NCI-H2227 (cell line): ENCODE data around the gene KDM3A.

Source experiments
- DNase-seq: peaks from one replicate; lab custom pipeline; 2025; ENCODE audit not compliant: unreplicated experiment; lab: John Stamatoyannopoulos, UW

The KDM3A gene

GRCh38 chr2:86430368-86430767, 10.8 kb upstream of the KDM3A start:
- DNase-seq, result no peak

GRCh38 chr2:86433137-86433536, 8.0 kb upstream of the KDM3A start:
- DNase-seq, result no peak

DNA sequence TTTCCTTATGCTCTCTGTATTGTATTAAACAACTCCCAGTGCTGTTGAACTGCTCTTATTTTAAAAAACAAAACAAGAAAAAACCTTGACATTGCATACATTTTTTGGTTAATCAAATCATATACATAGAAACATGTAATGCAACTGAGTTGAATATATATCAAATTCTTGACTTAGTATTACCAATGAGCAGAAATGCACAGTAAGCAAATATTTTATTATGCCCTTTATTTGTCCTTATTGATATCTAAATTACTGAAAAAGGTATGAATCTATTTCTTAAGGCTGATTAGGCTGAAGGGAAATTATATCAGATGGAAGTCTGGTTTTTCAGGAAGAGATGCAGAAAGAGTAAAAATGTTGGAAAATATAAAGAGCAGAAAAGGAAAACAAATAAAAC, 6.9 kb upstream of the KDM3A start:
- DNase-seq, result no peak

DNA sequence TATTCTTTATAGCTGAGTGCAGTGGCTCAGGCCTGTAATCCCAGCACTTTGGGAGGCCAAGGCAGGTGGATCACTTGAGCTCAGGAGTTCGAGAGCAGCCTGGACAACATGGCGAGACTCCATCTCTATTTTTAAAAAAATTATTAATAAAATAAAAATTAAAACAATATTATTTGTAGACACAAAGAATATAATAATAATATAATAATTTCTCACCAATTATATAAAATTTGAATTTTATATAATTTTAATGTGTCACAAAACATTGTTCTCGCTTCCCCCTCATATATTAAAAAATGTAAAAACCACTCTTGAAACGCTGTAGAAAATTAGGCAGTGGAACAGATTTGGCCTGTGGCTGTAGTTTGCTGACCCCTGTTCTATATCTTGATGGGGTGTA, 5.6 kb upstream of the KDM3A start:
- no peak for DNase-seq

- DNase-seq, result no peak
Measured at GRCh38 chr2:86436328-86436727, 4.8 kb upstream of the KDM3A start.

GRCh38 chr2:86439879-86440630, 1.1 kb upstream of the KDM3A start:
- DNase-seq, result peak; percentile 33

- DNase-seq, result no peak
Measured at GRCh38 chr2:86441392-86441881, 266 bp downstream of the KDM3A start.

GRCh38 chr2:86441882-86442641, 891 bp downstream of the KDM3A start:
- peak; percentile 69 for DNase-seq

GRCh38 chr2:86442642-86443005, 1.5 kb downstream of the KDM3A start:
- peak; percentile 73 for DNase-seq

DNA sequence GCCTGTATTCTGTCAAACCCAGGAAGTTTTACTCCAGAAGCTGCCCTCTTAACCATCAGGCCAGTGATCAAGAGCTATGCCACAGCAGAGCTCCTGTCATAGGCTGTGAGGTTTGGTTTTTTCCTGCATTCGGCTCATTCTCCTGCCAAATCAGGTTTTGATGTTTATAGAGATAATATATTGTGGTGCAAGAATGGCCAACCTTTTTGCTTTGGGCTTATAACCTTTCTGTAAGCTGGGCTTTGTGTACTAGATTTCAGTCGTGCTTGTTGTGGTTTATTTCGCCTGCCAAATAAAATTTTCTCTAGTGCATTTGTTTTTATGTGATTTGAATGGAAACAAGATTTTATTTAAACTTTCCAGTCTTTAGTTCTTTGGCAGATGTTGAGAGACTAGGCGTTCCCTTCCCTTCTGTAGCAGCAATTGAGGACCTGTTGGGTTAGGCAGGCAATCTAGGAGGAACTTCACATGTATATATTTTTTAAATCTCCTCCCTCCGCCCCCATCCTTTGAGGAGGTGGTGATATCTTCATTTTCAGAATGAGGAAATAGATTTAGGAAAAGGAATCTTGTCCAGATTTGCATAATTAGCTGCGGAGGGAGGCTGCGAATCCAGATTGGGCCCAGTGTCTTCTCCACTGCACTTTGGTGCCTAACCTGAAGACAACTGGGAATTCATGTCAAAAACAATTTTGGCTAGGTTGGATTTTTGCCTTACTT, 2.6 kb downstream of the KDM3A start:
- no peak for DNase-seq

GRCh38 chr2:86445436-86445835, 4.3 kb downstream of the KDM3A start:
- DNase-seq, result no peak

DNA sequence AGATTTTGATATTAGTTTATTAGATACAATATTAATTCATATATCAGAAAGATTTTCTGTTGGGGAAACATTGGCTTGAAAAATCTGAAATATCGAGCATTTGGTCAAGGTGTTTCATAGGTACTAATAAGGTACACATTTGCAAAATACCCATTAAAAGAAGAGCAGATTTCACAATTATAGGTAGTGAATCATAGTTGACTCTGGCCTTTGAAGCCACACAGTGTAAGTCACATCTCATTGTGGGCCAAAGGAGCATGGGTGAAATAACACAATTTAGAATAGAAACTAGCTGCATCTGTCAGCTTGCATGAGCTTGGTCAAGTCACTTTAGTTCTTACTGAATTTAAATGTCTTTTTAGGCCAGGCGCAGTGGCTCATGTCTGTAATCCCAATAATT, 4.9 kb downstream of the KDM3A start:
- no peak for DNase-seq

DNA sequence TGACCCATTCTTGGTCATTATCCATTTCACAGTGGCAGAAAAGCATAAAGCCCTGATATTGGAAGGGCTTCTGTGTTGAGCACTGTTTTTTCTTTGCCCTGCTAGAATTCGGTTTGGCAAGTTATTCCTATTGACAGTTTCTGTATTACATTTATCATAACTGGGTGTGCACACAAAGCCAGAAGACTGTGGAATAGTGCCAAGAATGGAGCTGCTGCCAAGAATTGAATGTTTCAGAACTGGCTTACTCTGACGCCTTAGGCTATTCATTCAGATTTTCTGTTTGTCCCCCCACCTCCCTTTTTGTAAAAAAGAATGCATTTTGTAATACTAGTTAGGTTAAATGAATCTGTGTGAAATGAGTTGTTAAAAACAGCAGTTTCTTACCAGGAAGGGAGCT, 12.7 kb downstream of the KDM3A start:
- no peak for DNase-seq

DNA sequence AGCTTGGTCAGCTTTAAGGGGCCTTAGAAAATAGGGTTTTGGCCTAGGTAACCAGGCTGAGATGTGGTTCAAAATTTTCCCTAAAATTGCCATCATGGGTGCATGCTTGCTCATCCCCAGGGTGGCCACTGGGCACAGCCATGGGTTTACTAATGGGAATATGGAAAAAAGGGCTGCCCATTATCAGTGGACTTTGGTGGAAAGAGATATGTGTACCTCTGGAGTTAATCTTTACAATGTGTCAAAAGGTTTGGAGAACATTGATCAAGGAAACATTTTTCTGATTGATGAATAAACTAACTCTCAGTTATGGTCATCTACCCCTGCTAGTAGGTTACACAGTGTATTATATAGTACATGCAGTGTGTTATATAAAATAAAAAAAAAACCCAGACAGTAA, 13.1 kb downstream of the KDM3A start:
- DNase-seq, result no peak

DNA sequence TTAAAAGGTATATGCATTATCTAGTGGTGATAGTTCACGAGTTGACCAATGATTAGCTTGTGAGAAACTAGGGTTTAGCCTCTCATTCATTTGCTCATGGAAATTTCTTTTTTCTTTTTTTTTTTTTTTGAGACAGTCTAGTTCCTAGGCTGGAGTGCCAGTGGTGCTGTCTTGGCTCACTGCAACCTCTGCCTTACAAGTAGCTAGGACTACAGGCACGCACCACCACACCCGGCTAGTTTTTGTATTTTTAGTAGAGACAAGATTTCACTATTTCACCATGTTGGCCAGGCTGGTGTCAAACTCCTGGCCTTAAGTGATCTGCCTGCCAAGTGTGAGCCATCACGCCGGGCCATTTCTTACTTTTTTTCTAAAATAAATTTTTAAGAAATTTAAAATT, 14.0 kb downstream of the KDM3A start:
- DNase-seq, result no peak

- no peak for DNase-seq
Measured at GRCh38 chr2:86461042-86461743, 20.0 kb downstream of the KDM3A start.

GRCh38 chr2:86464652-86465051, 23.5 kb downstream of the KDM3A start:
- DNase-seq, result no peak

- no peak for DNase-seq
Measured at GRCh38 chr2:86466306-86466705, 25.1 kb downstream of the KDM3A start.

- no peak for DNase-seq
Measured at GRCh38 chr2:86468162-86469033, 27.2 kb downstream of the KDM3A start.

DNA sequence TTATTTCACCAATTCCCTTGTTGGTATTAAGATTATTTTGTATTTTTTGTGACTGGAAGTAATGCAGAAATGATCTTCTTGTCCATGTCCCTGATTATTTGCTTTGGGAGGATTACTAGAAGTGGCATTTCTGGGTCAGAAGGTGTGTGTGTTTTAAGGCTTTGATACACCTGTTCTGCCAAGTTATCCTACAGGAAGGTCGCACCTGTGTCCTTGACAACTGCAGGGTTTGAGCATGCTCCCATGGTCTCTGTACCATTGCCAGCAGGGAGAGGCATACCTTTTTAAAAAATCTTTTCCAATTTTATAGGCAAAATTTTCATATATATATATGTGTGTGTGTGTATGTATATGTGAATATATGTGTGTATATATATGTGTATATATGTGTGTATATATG, 29.7 kb downstream of the KDM3A start:
- no peak for DNase-seq
